GF-D8 (cell line): ENCODE results near the gene ITPK1.

Experiments used
- DNase-seq: peaks from one replicate; lab custom pipeline; 2025; lab: John Stamatoyannopoulos, UW

ITPK1 gene

DNA sequence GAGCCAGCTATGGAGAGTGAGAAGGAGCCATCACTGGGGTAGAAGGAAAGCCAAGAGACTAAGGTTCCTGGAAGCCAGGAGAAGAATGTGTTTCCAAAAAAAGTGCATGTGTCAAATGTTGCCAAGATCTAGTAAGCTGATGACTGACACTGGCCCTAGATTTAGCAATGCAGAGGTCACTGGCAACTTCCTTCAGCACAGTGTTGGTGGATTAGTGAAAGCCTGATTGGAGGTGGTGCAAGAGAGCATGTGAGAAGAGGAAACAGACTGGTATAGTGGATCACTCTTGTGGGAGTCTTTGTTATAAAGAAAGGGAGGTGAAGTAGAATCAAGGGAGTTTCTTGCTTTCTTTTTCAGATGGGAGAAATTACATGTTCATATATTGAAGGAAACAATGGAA, 226.8 kb downstream of the ITPK1 start:
- DNase-seq, result no peak

DNA sequence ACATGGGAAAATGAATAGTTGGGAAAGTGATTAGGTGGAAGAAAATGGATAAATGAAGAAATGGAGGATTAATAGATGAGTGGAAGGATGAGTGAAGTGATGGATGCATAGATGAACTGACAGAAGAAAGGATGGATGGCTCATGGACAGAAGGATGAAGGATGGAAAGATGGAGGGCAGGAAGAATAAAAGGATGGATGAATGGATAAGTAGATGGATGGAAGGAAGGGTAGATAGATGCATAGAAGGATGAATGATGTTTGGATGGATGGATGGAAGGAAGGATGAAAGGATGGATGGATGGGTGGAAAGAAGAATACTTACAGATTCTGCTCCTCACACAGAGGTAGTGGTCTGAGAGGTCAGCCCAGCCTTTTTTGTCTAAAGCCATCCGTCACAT, 228.6 kb downstream of the ITPK1 start:
- no peak for DNase-seq
